ENCODE results near the gene DOCK2. TPM values are rescaled to one million over a fixed set of nuclear protein-coding genes. Genes with fewer than 3 reads are reported as not detected.

The DOCK2 gene
- total and polyA plus RNA-seq, 2 of the 8 experiments (the other 6 are each of a cell fraction or from before 2014, with no cell fraction given) = 3.9 to 5.7 TPM

DNA sequence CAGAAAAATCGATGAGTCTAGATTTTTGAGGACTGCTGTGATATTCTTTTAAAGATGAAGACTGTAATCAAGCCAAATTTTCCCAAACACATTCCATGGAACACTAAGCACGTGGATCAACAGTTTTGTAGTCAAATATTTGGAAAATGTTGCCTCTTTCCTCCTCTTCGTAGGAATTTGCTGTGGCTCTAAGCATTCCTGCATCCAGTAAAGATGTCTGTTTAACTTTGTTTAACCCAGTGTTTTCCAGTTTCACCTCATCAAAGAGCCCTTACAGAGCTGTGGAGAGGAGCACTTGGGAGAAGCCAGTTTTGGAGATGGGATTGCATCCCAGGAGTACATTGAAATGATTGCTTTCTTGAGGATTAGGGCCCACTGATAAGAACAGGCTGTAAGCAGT, 284.3 kb downstream of the DOCK2 start:
- no peak overlapping the region for H2BK15ac ChIP-seq (ENCODE audit: low read length)
- DNase-seq (ENCODE audit: low read depth in 1 of 2, low spot score in 2 of 2) (no peak), FAIRE-seq (no peak)
- H2AFZ ChIP-seq (ENCODE audit: low read length) = 0 out of 2 replicates have a peak overlapping the region, but pooled peaks have one; percentile 54
- no peak overlapping the region for H4K5ac ChIP-seq (ENCODE audit: insufficient read length, low read depth, low read length)
- H3K4ac ChIP-seq (replicated peaks; ENCODE audit: insufficient read length, low read depth, low read length) = no peak overlapping the region
- H4K91ac ChIP-seq (replicated peaks; ENCODE audit: insufficient read length, low read length) = no peak overlapping the region
- no peaks in the 10 kb centered on the region for H3K79me2 ChIP-seq (ENCODE audit: control insufficient read depth in 1 of 2, insufficient read depth in 2 of 2, low read length in 2 of 2)
- H2BK5ac ChIP-seq (ENCODE audit: low read depth, low read length) = no peak overlapping the region
- no peak overlapping the region for H2BK120ac ChIP-seq (replicated peaks; ENCODE audit: low read depth, low read length)
- H3K4me2 ChIP-seq (ENCODE audit: insufficient read depth in 1 of 2, low read depth in 2 of 2, low read length in 2 of 2) = no peak overlapping the region
- CTCF ChIA-PET (ENCODE audit: partially characterized antibody) = interaction anchor here (1.1 kb wide), 2 partner anchors 8 to 59 kb away, joined by 3 to 8 read pairs; partner anchors contain the start of gene INSYN2B
- H2AK5ac ChIP-seq (ENCODE audit: low read depth, low read length) = no peak overlapping the region
- H4K8ac ChIP-seq (ENCODE audit: extremely low read depth, insufficient read depth, low read length) = no peak overlapping the region
- H3K36me3 ChIP-seq (ENCODE audit: control insufficient read depth in 2 of 4, insufficient read depth in 4 of 4, low read length in 3 of 4) = no peaks in the 10 kb centered on the region
- no peaks in the 10 kb centered on the region for H3K27me3 ChIP-seq (replicated peaks in 1 of 4; ENCODE audit: control insufficient read depth in 3 of 4, extremely low read depth in 1 of 4, insufficient read depth in 3 of 4, low read length in 3 of 4)
- no peak overlapping the region for H3K9ac ChIP-seq (replicated peaks in 1 of 4; ENCODE audit: extremely low read depth in 1 of 4, low read depth in 3 of 4, low read length in 3 of 4)
- 69% methylated on average over 3 of the region's 3 CpGs; no CpG with 5 or more reads in 1 of the 2 experiments for WGBS, 2 experiments (ENCODE audit: extremely low coverage in 1 of 2, insufficient coverage in 1 of 2, insufficient read length in 1 of 2, insufficient replicate concordance in 2 of 2, low coverage in 1 of 2, low lambda C conversion rate in 2 of 2, missing lambda C conversion rate in 1 of 2)
- no peaks in the 10 kb centered on the region for H4K20me1 ChIP-seq (replicated peaks in 1 of 2; ENCODE audit: control insufficient read depth in 1 of 2, insufficient read depth in 2 of 2, low read length in 2 of 2)
- no peak overlapping the region for H3K23ac ChIP-seq (ENCODE audit: insufficient read length)
- H3K14ac ChIP-seq (ENCODE audit: insufficient read length) = no peak overlapping the region
- TF ChIP-seq TEAD4 (IDR thresholded peaks at IDR 0.05; ENCODE audit: low read depth, low read length) (peak; percentile 71; the same call in 1 of the 2 replicates), ZNF274 (IDR thresholded peaks at IDR 0.05; ENCODE audit: borderline replicate concordance, extremely low read depth, low read length) (no peak)
- TF ChIP-seq, protein P1, sequence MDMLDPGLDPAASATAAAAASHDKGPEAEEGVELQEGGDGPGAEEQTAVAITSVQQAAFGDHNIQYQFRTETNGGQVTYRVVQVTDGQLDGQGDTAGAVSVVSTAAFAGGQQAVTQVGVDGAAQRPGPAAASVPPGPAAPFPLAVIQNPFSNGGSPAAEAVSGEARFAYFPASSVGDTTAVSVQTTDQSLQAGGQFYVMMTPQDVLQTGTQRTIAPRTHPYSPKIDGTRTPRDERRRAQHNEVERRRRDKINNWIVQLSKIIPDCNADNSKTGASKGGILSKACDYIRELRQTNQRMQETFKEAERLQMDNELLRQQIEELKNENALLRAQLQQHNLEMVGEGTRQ (IDR thresholded peaks at IDR 0.05; ENCODE audit: low read length) = no peak
- H3K4me1 ChIP-seq (replicated peaks in 1 of 4; ENCODE audit: control insufficient read depth in 3 of 4, insufficient read depth in 4 of 4, low read length in 3 of 4) = no peaks in the 10 kb centered on the region
- no peak overlapping the region for H3K4me3 ChIP-seq (ENCODE audit: extremely low read depth in 1 of 4, insufficient read depth in 2 of 4, low read depth in 3 of 4, low read length in 4 of 4)
- H3K9me3 ChIP-seq (ENCODE audit: insufficient read depth in 2 of 2, low read depth in 1 of 2, low read length in 1 of 2) = no peaks in the 10 kb centered on the region
- no peak overlapping the region for H3K18ac ChIP-seq (ENCODE audit: extremely low read depth, low read length)
- H3K79me1 ChIP-seq (ENCODE audit: low read depth, low read length) = no peaks in the 10 kb centered on the region
- no peak overlapping the region for H3K27ac ChIP-seq (ENCODE audit: low read depth, low read length)
- POLR2A ChIA-PET (ENCODE audit: partially characterized antibody) = no interaction called here
- no peak overlapping the region for H2BK12ac ChIP-seq (ENCODE audit: low read depth, low read length)
- no peaks in the 10 kb centered on the region for H3K23me2 ChIP-seq (ENCODE audit: low read depth, low read length)
- no peak overlapping the region for H2BK20ac ChIP-seq (ENCODE audit: low read length)
- H3K56ac ChIP-seq (replicated peaks; ENCODE audit: insufficient read length, low read depth, low read length) = no peak overlapping the region
